Measurements from ENCODE around the gene TMC5. TPM values are rescaled to one million over a fixed set of nuclear protein-coding genes. Genes with fewer than 3 reads are reported as not detected.

TMC5 gene
- total RNA-seq, 4 donors from 2014 or later, result not detected

DNA sequence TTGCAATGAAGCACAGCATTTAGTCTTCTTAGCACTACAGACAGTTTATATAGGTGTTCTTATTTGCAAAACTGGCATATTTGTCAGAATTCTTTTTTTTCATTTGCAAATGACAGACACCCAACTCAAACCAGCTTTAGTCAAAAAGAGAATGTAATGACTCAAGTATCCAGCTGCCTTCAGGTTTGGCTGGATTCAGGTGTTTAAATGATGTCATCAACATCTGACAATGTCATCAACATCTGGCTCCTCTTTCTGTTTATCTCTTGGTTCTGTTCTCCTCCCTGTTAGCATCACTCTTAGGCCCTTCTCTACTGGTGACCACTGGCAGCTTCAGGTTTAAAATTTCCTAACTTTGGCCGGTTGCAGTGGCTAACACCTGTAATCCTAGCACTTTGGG lies 18.9 kb downstream of the TMC5 start:
- H3K27ac ChIP-seq, result no peak overlapping the region
- no peaks in the 10 kb centered on the region for H3K27me3 ChIP-seq
- 63 to 87% methylated on average over 1 of the region's 1 CpG for WGBS, 2 donors
- no peaks in the 10 kb centered on the region for H3K36me3 ChIP-seq
- H3K9me3 ChIP-seq, result no peaks in the 10 kb centered on the region
- TF ChIP-seq, protein P1, sequence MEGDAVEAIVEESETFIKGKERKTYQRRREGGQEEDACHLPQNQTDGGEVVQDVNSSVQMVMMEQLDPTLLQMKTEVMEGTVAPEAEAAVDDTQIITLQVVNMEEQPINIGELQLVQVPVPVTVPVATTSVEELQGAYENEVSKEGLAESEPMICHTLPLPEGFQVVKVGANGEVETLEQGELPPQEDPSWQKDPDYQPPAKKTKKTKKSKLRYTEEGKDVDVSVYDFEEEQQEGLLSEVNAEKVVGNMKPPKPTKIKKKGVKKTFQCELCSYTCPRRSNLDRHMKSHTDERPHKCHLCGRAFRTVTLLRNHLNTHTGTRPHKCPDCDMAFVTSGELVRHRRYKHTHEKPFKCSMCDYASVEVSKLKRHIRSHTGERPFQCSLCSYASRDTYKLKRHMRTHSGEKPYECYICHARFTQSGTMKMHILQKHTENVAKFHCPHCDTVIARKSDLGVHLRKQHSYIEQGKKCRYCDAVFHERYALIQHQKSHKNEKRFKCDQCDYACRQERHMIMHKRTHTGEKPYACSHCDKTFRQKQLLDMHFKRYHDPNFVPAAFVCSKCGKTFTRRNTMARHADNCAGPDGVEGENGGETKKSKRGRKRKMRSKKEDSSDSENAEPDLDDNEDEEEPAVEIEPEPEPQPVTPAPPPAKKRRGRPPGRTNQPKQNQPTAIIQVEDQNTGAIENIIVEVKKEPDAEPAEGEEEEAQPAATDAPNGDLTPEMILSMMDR (IDR thresholded peaks at IDR 0.05), result no peak
- TF ChIP-seq EP300 (IDR thresholded peaks at IDR 0.05) (no peak), POLR2A (IDR thresholded peaks at IDR 0.05) (no peak)
- H3K4me3 ChIP-seq, result no peak overlapping the region
- H3K4me1 ChIP-seq, result no peaks in the 10 kb centered on the region
- no peak for DNase-seq (ENCODE audit: low spot score in 2 of 2)

- no peaks in the 10 kb centered on the region for H3K4me1 ChIP-seq
- TF ChIP-seq EP300 (IDR thresholded peaks at IDR 0.05) (no peak), POLR2A (IDR thresholded peaks at IDR 0.05) (no peak)
- TF ChIP-seq, protein P1 (IDR thresholded peaks at IDR 0.05), result no peak
- H3K27me3 ChIP-seq, result no peaks in the 10 kb centered on the region
- H3K4me3 ChIP-seq, result no peak overlapping the region
- no peaks in the 10 kb centered on the region for H3K36me3 ChIP-seq
- 47 to 60% methylated on average over 4 of the region's 4 CpGs for WGBS, 2 donors
- H3K9me3 ChIP-seq, result no peaks in the 10 kb centered on the region
- no peak overlapping the region for H3K27ac ChIP-seq
- DNase-seq (ENCODE audit: low spot score in 2 of 2), result no peak
These were observed 19.6 kb downstream of the TMC5 start for GRCh38 chr16:19437280-19437679.

DNA sequence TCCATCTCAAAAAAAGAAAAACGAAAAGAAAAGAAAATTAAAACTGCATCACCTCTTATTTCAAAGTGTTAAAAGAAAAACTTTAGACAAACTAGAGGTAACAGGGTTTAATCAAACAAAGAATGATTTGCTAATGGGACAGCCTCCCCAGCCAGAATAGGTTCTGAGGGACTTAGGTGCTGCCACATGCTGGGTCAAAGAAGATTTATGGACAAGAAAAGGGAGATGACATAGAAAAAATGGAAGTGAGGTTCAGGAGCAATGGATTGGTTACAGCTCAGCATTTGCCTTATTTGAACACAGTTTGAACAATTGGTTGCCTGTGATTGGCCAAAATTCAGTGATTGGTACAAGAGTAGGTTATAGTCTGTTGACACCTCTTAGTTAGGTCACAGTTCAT lies 21.1 kb downstream of the TMC5 start:
- TF ChIP-seq POLR2A (IDR thresholded peaks at IDR 0.05) (no peak), EP300 (IDR thresholded peaks at IDR 0.05) (no peak)
- TF ChIP-seq, protein P1 (IDR thresholded peaks at IDR 0.05), result no peak
- DNase-seq (ENCODE audit: low spot score in 2 of 2), result no peak
- Histone ChIP-seq H3K36me3 (no peaks in the 10 kb centered on the region), H3K4me3 (no peak overlapping the region), H3K9me3 (no peaks in the 10 kb centered on the region), H3K4me1 (no peaks in the 10 kb centered on the region), H3K27ac (no peak overlapping the region), H3K27me3 (no peaks in the 10 kb centered on the region)
- WGBS, 2 donors, result 73 to 91% methylated on average over 1 of the region's 1 CpG

DNA sequence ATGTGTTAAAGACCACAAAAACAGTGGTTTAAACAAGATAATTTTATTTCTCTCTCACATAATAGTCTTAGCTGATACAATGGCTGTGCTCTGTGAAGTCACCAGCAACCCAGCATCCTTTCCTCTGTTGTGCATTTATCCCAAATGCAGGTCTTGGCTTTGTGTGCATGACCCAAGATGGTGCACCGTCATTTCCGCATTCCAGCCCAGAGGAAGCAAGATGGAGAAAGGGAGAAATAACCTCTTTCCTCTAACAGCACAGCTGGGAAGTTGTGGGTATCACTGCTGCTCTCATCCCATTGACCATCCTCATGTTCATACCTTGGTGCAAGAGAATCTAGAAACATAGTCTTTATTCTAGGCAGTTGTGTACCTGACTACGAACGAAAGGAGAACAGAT lies 21.8 kb downstream of the TMC5 start:
- Histone ChIP-seq H3K4me3 (no peak overlapping the region), H3K9me3 (no peaks in the 10 kb centered on the region), H3K36me3 (no peaks in the 10 kb centered on the region), H3K4me1 (no peaks in the 10 kb centered on the region), H3K27ac (no peak overlapping the region), H3K27me3 (no peaks in the 10 kb centered on the region)
- no peak for DNase-seq (ENCODE audit: low spot score in 2 of 2)
- no peak for TF ChIP-seq EP300 (IDR thresholded peaks at IDR 0.05)
- no peak for TF ChIP-seq POLR2A (IDR thresholded peaks at IDR 0.05)
- TF ChIP-seq, protein P1 (IDR thresholded peaks at IDR 0.05), result no peak
- WGBS, 2 donors, result 74 to 76% methylated on average over 4 of the region's 4 CpGs

- TF ChIP-seq POLR2A (IDR thresholded peaks at IDR 0.05), result no peak
- TF ChIP-seq, protein P1 (IDR thresholded peaks at IDR 0.05), result no peak
- TF ChIP-seq EP300 (IDR thresholded peaks at IDR 0.05), result no peak
- Histone ChIP-seq H3K27me3 (no peaks in the 10 kb centered on the region), H3K9me3 (peaks cover 0 to 7% (median 0%) of the 10 kb centered on the region in 4 donors), H3K4me3 (no peak overlapping the region), H3K27ac (no peak overlapping the region), H3K4me1 (no peaks in the 10 kb centered on the region), H3K36me3 (no peaks in the 10 kb centered on the region)
- no peak for DNase-seq (ENCODE audit: low spot score in 2 of 2)
- 71 to 75% methylated on average over 1 of the region's 1 CpG for WGBS, 2 donors
These were observed 26.0 kb downstream of the TMC5 start for GRCh38 chr16:19443659-19444058.

Data from tibial nerve (tissue), 4 donors.